ENCODE measurements around the gene PHAF1. TPM values are rescaled to one million over a fixed set of nuclear protein-coding genes. Genes with fewer than 3 reads are reported as not detected.

The PHAF1 gene
- total and polyA plus RNA-seq, 9 of the 15 experiments (the other 6 are each of a cell fraction or from before 2014, with no cell fraction given), result 5.1 to 25.4 (median 13.8) TPM

DNA sequence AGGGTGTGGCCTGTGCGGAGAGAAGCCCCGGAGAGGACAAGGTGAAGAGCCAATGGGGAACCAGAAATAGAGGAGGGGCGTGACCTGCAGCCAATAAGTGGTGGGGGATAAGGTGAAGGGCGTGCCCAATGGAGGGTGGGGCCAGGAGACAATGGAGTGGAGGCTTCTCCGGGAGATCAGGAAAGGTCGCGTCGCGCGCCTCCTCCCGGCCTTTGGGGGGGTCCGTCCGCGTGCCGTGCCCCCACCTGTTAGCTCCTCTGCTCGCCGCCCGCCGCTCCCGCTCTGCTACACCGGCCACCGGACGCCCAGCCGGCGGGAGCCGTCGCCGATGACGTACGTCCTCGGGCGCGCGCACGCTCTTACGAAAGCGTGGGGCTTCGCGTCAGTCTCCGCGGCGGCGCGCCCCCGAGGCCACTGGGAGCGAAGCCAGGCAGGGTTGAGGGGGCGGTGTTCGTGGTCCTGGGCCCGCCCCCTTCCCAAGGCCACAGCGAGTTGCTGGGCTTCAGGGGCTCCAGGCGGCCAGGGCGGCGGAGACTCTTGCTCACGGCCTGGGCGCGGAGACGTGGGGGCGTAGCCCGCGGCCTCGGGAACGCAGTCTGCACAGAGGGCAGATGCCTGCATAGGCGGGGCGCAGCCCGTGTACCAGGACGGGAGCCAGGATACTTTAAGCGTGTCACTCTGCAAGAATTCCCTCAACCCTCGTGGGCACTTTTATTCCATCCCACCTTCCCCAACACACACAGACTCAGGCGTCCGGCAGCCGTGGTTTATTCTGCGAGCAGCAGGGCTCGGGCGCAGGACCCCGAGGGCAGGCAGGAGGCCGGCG lies 74.1 kb downstream of the PHAF1 start, which contains the start of gene MATCAP1 (continued):
- no peak for TF ChIP-seq PTRF (tag; IDR thresholded peaks at IDR 0.05)
- TF ChIP-seq, protein P1, sequence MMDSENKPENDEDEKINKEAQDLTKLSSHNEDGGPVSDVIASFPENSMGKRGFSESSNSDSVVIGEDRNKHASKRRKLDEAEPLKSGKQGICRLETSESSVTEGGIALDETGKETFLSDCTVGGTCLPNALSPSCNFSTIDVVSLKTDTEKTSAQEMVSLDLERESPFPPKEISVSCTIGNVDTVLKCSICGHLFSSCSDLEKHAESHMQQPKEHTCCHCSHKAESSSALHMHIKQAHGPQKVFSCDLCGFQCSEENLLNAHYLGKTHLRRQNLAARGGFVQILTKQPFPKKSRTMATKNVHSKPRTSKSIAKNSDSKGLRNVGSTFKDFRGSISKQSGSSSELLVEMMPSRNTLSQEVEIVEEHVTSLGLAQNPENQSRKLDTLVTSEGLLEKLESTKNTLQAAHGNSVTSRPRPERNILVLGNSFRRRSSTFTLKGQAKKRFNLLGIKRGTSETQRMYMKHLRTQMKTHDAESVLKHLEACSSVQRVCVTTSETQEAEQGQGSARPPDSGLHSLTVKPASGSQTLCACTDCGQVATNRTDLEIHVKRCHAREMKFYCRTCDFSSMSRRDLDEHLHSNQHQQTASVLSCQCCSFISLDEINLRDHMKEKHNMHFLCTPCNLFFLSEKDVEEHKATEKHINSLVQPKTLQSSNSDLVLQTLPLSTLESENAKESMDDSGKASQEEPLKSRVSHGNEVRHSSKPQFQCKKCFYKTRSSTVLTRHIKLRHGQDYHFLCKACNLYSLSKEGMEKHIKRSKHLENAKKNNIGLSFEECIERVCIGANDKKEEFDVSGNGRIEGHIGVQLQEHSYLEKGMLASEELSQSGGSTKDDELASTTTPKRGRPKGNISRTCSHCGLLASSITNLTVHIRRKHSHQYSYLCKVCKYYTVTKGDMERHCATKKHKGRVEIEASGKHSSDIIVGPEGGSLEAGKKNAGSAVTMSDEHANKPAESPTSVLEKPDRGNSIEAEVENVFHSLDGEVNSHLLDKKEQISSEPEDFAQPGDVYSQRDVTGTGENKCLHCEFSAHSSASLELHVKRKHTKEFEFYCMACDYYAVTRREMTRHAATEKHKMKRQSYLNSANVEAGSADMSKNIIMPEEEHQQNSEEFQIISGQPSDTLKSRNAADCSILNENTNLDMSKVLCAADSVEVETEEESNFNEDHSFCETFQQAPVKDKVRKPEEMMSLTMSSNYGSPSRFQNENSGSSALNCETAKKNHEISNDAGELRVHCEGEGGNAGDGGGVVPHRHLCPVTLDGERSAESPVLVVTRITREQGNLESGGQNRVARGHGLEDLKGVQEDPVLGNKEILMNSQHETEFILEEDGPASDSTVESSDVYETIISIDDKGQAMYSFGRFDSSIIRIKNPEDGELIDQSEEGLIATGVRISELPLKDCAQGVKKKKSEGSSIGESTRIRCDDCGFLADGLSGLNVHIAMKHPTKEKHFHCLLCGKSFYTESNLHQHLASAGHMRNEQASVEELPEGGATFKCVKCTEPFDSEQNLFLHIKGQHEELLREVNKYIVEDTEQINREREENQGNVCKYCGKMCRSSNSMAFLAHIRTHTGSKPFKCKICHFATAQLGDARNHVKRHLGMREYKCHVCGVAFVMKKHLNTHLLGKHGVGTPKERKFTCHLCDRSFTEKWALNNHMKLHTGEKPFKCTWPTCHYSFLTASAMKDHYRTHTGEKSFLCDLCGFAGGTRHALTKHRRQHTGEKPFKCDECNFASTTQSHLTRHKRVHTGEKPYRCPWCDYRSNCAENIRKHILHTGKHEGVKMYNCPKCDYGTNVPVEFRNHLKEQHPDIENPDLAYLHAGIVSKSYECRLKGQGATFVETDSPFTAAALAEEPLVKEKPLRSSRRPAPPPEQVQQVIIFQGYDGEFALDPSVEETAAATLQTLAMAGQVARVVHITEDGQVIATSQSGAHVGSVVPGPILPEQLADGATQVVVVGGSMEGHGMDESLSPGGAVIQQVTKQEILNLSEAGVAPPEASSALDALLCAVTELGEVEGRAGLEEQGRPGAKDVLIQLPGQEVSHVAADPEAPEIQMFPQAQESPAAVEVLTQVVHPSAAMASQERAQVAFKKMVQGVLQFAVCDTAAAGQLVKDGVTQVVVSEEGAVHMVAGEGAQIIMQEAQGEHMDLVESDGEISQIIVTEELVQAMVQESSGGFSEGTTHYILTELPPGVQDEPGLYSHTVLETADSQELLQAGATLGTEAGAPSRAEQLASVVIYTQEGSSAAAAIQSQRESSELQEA (IDR thresholded peaks at IDR 0.05; ENCODE audit: low read depth), result no peak
- peak; percentile 75; the same call in 1 of the 2 replicates for TF ChIP-seq SOX6 (IDR thresholded peaks at IDR 0.05)
- TF ChIP-seq, protein P2, sequence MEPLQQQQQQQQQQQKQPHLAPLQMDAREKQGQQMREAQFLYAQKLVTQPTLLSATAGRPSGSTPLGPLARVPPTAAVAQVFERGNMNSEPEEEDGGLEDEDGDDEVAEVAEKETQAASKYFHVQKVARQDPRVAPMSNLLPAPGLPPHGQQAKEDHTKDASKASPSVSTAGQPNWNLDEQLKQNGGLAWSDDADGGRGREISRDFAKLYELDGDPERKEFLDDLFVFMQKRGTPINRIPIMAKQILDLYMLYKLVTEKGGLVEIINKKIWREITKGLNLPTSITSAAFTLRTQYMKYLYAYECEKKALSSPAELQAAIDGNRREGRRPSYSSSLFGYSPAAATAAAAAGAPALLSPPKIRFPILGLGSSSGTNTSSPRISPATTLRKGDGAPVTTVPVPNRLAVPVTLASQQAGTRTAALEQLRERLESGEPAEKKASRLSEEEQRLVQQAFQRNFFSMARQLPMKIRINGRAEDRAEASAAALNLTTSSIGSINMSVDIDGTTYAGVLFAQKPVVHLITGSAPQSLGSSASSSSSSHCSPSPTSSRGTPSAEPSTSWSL (CRISPR knock-in tag; IDR thresholded peaks at IDR 0.05; ENCODE audit: borderline replicate concordance), result no peak
- peak; percentile 87 for TF ChIP-seq CXXC5 (CRISPR knock-in tag; IDR thresholded peaks at IDR 0.05)
- TF ChIP-seq, protein P3, sequence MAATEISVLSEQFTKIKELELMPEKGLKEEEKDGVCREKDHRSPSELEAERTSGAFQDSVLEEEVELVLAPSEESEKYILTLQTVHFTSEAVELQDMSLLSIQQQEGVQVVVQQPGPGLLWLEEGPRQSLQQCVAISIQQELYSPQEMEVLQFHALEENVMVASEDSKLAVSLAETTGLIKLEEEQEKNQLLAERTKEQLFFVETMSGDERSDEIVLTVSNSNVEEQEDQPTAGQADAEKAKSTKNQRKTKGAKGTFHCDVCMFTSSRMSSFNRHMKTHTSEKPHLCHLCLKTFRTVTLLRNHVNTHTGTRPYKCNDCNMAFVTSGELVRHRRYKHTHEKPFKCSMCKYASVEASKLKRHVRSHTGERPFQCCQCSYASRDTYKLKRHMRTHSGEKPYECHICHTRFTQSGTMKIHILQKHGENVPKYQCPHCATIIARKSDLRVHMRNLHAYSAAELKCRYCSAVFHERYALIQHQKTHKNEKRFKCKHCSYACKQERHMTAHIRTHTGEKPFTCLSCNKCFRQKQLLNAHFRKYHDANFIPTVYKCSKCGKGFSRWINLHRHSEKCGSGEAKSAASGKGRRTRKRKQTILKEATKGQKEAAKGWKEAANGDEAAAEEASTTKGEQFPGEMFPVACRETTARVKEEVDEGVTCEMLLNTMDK (IDR thresholded peaks at IDR 0.05; ENCODE audit: borderline replicate concordance, insufficient read depth, low read depth, low read length, poor library complexity, severe bottlenecking), result no peak
- TF ChIP-seq RBM25 (IDR thresholded peaks at IDR 0.05; ENCODE audit: low read depth, low read length, severe bottlenecking), result peak; percentile 70
- TF ChIP-seq, protein P4, sequence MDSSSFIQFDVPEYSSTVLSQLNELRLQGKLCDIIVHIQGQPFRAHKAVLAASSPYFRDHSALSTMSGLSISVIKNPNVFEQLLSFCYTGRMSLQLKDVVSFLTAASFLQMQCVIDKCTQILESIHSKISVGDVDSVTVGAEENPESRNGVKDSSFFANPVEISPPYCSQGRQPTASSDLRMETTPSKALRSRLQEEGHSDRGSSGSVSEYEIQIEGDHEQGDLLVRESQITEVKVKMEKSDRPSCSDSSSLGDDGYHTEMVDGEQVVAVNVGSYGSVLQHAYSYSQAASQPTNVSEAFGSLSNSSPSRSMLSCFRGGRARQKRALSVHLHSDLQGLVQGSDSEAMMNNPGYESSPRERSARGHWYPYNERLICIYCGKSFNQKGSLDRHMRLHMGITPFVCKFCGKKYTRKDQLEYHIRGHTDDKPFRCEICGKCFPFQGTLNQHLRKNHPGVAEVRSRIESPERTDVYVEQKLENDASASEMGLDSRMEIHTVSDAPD (CRISPR knock-in tag; IDR thresholded peaks at IDR 0.05), result no peak
- TF ChIP-seq, protein P5, sequence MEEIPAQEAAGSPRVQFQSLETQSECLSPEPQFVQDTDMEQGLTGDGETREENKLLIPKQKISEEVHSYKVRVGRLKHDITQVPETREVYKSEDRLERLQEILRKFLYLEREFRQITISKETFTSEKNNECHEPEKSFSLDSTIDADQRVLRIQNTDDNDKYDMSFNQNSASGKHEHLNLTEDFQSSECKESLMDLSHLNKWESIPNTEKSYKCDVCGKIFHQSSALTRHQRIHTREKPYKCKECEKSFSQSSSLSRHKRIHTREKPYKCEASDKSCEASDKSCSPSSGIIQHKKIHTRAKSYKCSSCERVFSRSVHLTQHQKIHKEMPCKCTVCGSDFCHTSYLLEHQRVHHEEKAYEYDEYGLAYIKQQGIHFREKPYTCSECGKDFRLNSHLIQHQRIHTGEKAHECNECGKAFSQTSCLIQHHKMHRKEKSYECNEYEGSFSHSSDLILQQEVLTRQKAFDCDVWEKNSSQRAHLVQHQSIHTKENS (CRISPR knock-in tag; IDR thresholded peaks at IDR 0.05), result no peak
- TF ChIP-seq HEY1 (CRISPR knock-in tag; IDR thresholded peaks at IDR 0.05; ENCODE audit: borderline replicate concordance), result no peak
- no peak for TF ChIP-seq DNMT1 (IDR thresholded peaks at IDR 0.05)

Measured in K562 (cell line).